A673 (cell line): ENCODE data around the gene CMTM5. TPM values are rescaled to one million over a fixed set of nuclear protein-coding genes. Genes with fewer than 3 reads are reported as not detected.

Experiments
- BruUV-seq: library from RNA; stranded (reverse); fragments of 400-500 nt; replicated peaks from 2 replicates; lab custom pipeline; 2021; lab: Mats Ljungman, UMichigan
- CTCF ChIA-PET: fragments of 300-600 bp; sonication (Branson Sonifier 250); formaldehyde crosslinking; loops from one replicate; lab custom pipeline; 2022; ENCODE audit warnings: antibody characterized with exemption; lab: Charles Lee
- POLR2A ChIA-PET: fragments of 300-600 bp; sonication (Branson Sonifier 250); formaldehyde crosslinking; loops from one replicate; lab custom pipeline; 2022; ENCODE audit warnings: antibody characterized with exemption; ENCODE audit not compliant: low non-redundant PET; lab: Charles Lee
- DNase-seq: peaks from one replicate; pipeline ENCODE4 v3.0.0-alpha.2; 2015; ENCODE audit warnings: low spot score
- H3K27ac ChIP-seq: fragments of 200-600 bp; sonication (generic); 2 replicates; pipeline ENCODE4 v1.5.1; 2016; ENCODE audit warnings: mixed run types, low read depth, mild to moderate bottlenecking, mixed read lengths, antibody characterized with exemption, low read length; ENCODE audit not compliant: poor library complexity, severe bottlenecking
- H3K27me3 ChIP-seq: fragments of 200-600 bp; sonication (generic); replicated peaks from 2 replicates; pipeline ENCODE4 v1.6.1; 2017; ENCODE audit warnings: mixed run types, low read depth, mild to moderate bottlenecking, mixed read lengths, antibody characterized with exemption, low read length; ENCODE audit not compliant: insufficient read depth, poor library complexity
- H3K36me3 ChIP-seq: fragments of 200-600 bp; sonication (generic); 2 replicates; pipeline ENCODE4 v1.6.1; 2016; ENCODE audit warnings: mixed run types, mild to moderate bottlenecking, mixed read lengths, antibody characterized with exemption, low read length; ENCODE audit not compliant: insufficient read depth, poor library complexity, severe bottlenecking
- H3K4me1 ChIP-seq: fragments of 200-600 bp; sonication (generic); 2 replicates; pipeline ENCODE4 v1.6.1; 2017; ENCODE audit warnings: mixed run types, mild to moderate bottlenecking, mixed read lengths, antibody characterized with exemption, low read length; ENCODE audit not compliant: insufficient read depth, poor library complexity, severe bottlenecking
- H3K4me3 ChIP-seq: fragments of 200-600 bp; sonication (generic); 2 replicates; pipeline ENCODE4 v1.5.1; 2016; ENCODE audit warnings: low read depth, mixed run types, mild to moderate bottlenecking, mixed read lengths, low read length; ENCODE audit not compliant: poor library complexity, severe bottlenecking
- H3K9me3 ChIP-seq: fragments of 200-600 bp; sonication (generic); 2 replicates; pipeline ENCODE4 v1.6.1; 2016; ENCODE audit warnings: mixed run types, low read depth, mild to moderate bottlenecking, mixed read lengths, antibody characterized with exemption, low read length; ENCODE audit not compliant: poor library complexity, severe bottlenecking
- CTCF ChIP-seq: fragments of 300-800, 200-600 bp; sonication (generic); conservative IDR thresholded peaks from 2 replicates; pipeline ENCODE4 v1.5.1; 2017; ENCODE audit warnings: low read depth, mild to moderate bottlenecking, antibody characterized with exemption, low read length, moderate library complexity, mixed read lengths
- EZH2 ChIP-seq: fragments of 200-600 bp; sonication (generic); IDR thresholded peaks from 2 replicates; pipeline ENCODE4 v1.6.1; 2017; ENCODE audit warnings: borderline replicate concordance, low read depth, mild to moderate bottlenecking, mixed read lengths, antibody characterized with exemption, low read length; ENCODE audit not compliant: poor library complexity, severe bottlenecking
- intact Hi-C: fragments of 100-400 bp; cut with micrococcal nuclease; formaldehyde crosslinking; loops from one replicate; pipeline ENCODE4 v1.10.0; 2022; ENCODE audit not compliant: unreplicated experiment
- total RNA-seq: library from RNA; stranded (reverse); gene quantifications from 2 replicates; pipeline ENCODE4 v1.2.3, GENCODE V29; 2021

Gene CMTM5
- total RNA-seq, 1 experiment from 2014 or later: not detected

- no peak for DNase-seq
- peaks cover 17% of the 10 kb centered on the region for H3K27me3 ChIP-seq
- no peak overlapping the region for H3K27ac ChIP-seq
- no peak for TF ChIP-seq CTCF
- no peak for TF ChIP-seq EZH2
- no peak overlapping the region for H3K4me3 ChIP-seq
- ChIA-PET CTCF (no interaction called here), POLR2A (no interaction called here)
- no peaks in the 10 kb centered on the region for H3K36me3 ChIP-seq
- intact Hi-C loops: no loop called here
- no TSS peak for BruUV-seq
- H3K9me3 ChIP-seq: no peaks in the 10 kb centered on the region
- no peaks in the 10 kb centered on the region for H3K4me1 ChIP-seq
Measured at GRCh38 chr14:23405516-23406025, 28.7 kb downstream of the CMTM5 start.

GRCh38 chr14:23406244-23406643, 29.4 kb downstream of the CMTM5 start:
- CTCF ChIA-PET: no interaction called here
- TF ChIP-seq CTCF: no peak
- no peak for TF ChIP-seq EZH2
- Histone ChIP-seq H3K27me3 (peaks cover 17% of the 10 kb centered on the region), H3K4me3 (no peak overlapping the region), H3K27ac (no peak overlapping the region), H3K36me3 (no peaks in the 10 kb centered on the region), H3K4me1 (no peaks in the 10 kb centered on the region), H3K9me3 (no peaks in the 10 kb centered on the region)
- no TSS peak for BruUV-seq
- intact Hi-C loops: no loop called here
- POLR2A ChIA-PET: no interaction called here
- peak; percentile 24 for DNase-seq

GRCh38 chr14:23406725-23407355, 30.0 kb downstream of the CMTM5 start:
- CTCF ChIA-PET: no interaction called here
- H3K27me3 ChIP-seq: peaks cover 14% of the 10 kb centered on the region
- BruUV-seq: no TSS peak
- TF ChIP-seq EZH2 (no peak), CTCF (no peak)
- no peaks in the 10 kb centered on the region for H3K36me3 ChIP-seq
- intact Hi-C loops: no loop called here
- H3K27ac ChIP-seq: no peak overlapping the region
- POLR2A ChIA-PET: no interaction called here
- H3K4me1 ChIP-seq: no peaks in the 10 kb centered on the region
- DNase-seq: no peak
- H3K9me3 ChIP-seq: no peaks in the 10 kb centered on the region
- H3K4me3 ChIP-seq: no peak overlapping the region
